GM18498 (cell line): Measurements from ENCODE around the gene IFNL2.

Experiments
- ATAC-seq: cut with Tn5 transposase; IDR thresholded peaks from one replicate; pipeline ENCODE4 v1.9.1; 2021; ENCODE audit warnings: mild to moderate bottlenecking, moderate library complexity; ENCODE audit not compliant: unreplicated experiment

Gene IFNL2

GRCh38 chr19:39316627-39317321, 48.6 kb downstream of the IFNL2 start:
- no peak for ATAC-seq

GRCh38 chr19:39317476-39317875, 49.3 kb downstream of the IFNL2 start:
- ATAC-seq: no peak

GRCh38 chr19:39318071-39318470, 49.9 kb downstream of the IFNL2 start:
- no peak for ATAC-seq

GRCh38 chr19:39318690-39319089, 50.5 kb downstream of the IFNL2 start:
- no peak for ATAC-seq

GRCh38 chr19:39319098-39319891, 51.1 kb downstream of the IFNL2 start:
- ATAC-seq: no peak
